ENCODE results near the gene SERTAD2.

DNA sequence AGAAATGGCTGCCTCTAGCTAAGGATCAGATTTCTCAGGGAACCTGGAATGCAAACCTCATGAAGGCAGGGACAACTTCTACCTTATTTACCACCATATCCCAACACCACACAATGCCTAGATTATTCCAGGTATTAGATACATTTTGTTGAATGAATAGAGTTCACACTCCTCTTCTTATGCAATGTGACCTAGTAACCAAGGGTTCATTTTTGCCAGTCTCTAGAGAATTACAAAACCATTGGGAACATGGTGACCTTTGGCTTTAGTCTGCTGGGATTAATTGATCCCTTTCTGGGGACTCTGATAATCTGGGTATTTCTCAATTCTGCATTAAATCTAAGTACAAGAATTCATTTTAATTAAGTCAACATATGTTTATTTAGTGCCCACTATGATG, 35.2 kb upstream of the SERTAD2 start:
- TF ChIP-seq, protein P1, sequence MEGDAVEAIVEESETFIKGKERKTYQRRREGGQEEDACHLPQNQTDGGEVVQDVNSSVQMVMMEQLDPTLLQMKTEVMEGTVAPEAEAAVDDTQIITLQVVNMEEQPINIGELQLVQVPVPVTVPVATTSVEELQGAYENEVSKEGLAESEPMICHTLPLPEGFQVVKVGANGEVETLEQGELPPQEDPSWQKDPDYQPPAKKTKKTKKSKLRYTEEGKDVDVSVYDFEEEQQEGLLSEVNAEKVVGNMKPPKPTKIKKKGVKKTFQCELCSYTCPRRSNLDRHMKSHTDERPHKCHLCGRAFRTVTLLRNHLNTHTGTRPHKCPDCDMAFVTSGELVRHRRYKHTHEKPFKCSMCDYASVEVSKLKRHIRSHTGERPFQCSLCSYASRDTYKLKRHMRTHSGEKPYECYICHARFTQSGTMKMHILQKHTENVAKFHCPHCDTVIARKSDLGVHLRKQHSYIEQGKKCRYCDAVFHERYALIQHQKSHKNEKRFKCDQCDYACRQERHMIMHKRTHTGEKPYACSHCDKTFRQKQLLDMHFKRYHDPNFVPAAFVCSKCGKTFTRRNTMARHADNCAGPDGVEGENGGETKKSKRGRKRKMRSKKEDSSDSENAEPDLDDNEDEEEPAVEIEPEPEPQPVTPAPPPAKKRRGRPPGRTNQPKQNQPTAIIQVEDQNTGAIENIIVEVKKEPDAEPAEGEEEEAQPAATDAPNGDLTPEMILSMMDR (conservative IDR thresholded peaks at IDR 0.05; ENCODE audit: low read depth, low read length): no peak
- TF ChIP-seq EZH2phosphoT487 (IDR thresholded peaks at IDR 0.05; ENCODE audit: borderline replicate concordance, low read length): no peak
- no peak for TF ChIP-seq EZH2 (IDR thresholded peaks at IDR 0.05; ENCODE audit: low read length, unreplicated experiment)

Measured in PC-3 (cell line).